H1 (cell line): ENCODE data around the gene RELB. TPM values are rescaled to one million over a fixed set of nuclear protein-coding genes. Genes with fewer than 3 reads are reported as not detected.

ENCODE experiments used
- ATF3 ChIP-seq: IDR thresholded peaks from 2 replicates; pipeline ENCODE4 v1.6.1; 2011; ENCODE audit warnings: low read depth, mild to moderate bottlenecking, low read length; ENCODE audit not compliant: insufficient read depth
- EZH2 ChIP-seq: fragments of 200-600 bp; sonication (generic); IDR thresholded peaks from 2 replicates; pipeline ENCODE4 v1.7.1; 2012; ENCODE audit warnings: low read depth, mild to moderate bottlenecking, moderate library complexity, low read length, inconsistent platforms; ENCODE audit not compliant: severe bottlenecking
- GABPA ChIP-seq: IDR thresholded peaks from 2 replicates; pipeline ENCODE4 v1.6.1; 2011; ENCODE audit warnings: mild to moderate bottlenecking, low read length, moderate library complexity, borderline replicate concordance; ENCODE audit not compliant: insufficient read depth
- HDAC6 ChIP-seq: IDR thresholded peaks from one replicate; pipeline ENCODE4 v1.7.1; 2012; ENCODE audit warnings: low read depth, mild to moderate bottlenecking, inconsistent platforms, low read length, moderate library complexity
- RAD21 ChIP-seq, 2 experiments: IDR thresholded peaks in 1 of 2; conservative IDR thresholded peaks in 1 of 2; 2 replicates each; pipeline ENCODE4 v1.6.1; 2011; ENCODE audit warnings: low read depth in 2 of 2, low read length in 2 of 2, improper control_type of control experiment in 1 of 2, inconsistent platforms in 1 of 2, mild to moderate bottlenecking in 1 of 2, moderate library complexity in 1 of 2
- RNF2 ChIP-seq: fragments of 200-900, 300-1000 bp; sonication (generic); IDR thresholded peaks from 2 replicates; pipeline ENCODE4 v1.7.1; 2016; ENCODE audit warnings: borderline replicate concordance, low read depth, mild to moderate bottlenecking, antibody characterized with exemption, low read length; ENCODE audit not compliant: poor library complexity, severe bottlenecking; ENCODE audit errors: missing control alignments
- SIN3A ChIP-seq, 2 experiments: IDR thresholded peaks in 1 of 2; conservative IDR thresholded peaks in 1 of 2; 2 replicates each; pipeline ENCODE4 v1.6.1; 2011 to 2012; ENCODE audit warnings: low read length in 2 of 2, improper control_type of control experiment in 1 of 2, low read depth in 1 of 2, mild to moderate bottlenecking in 1 of 2
- SIX5 ChIP-seq: IDR thresholded peaks from 2 replicates; pipeline ENCODE4 v1.6.1; 2011; ENCODE audit warnings: mild to moderate bottlenecking, low read depth, low read length
- polyA plus RNA-seq, 7 experiments: library from polyadenylated mRNA; depleted of rRNA in 3 of 7; stranded (reverse) in 5 of 7; unstranded in 2 of 7; fragments of >200 nt in 5 of 7; fragments of 200-250 nt in 2 of 7; gene quantifications; 1 replicate in 5 of 7; 2 replicates in 1 of 7; 4 replicates in 1 of 7; pipeline versions ENCODE4 v1.2.1 to v1.2.3, GENCODE V29; 2011 to 2013; ENCODE audit warnings: missing spikeins in 2 of 7, mixed read lengths in 2 of 7
- total RNA-seq: library from RNA; stranded (reverse); fragmentation: NEBNext Ultra II Directional; extraction: Animal tissue kit (Norgen Biotek cat#: 25700); gene quantifications from 2 replicates; pipeline ENCODE4 v1.2.1, GENCODE V29; 2021
- TF ChIP-seq, protein P1 (sequence below): IDR thresholded peaks from 2 replicates; pipeline ENCODE4 v1.6.1; 2012; ENCODE audit warnings: low read length, inconsistent platforms
- TF ChIP-seq, protein P2 (sequence below): IDR thresholded peaks from 2 replicates; pipeline ENCODE4 v1.6.1; 2012; ENCODE audit warnings: inconsistent platforms

The RELB gene
- total and polyA plus RNA-seq, 2 of the 8 experiments (the other 6 are each of a cell fraction or from before 2014, with no cell fraction given): 10.0 to 13.1 TPM

DNA sequence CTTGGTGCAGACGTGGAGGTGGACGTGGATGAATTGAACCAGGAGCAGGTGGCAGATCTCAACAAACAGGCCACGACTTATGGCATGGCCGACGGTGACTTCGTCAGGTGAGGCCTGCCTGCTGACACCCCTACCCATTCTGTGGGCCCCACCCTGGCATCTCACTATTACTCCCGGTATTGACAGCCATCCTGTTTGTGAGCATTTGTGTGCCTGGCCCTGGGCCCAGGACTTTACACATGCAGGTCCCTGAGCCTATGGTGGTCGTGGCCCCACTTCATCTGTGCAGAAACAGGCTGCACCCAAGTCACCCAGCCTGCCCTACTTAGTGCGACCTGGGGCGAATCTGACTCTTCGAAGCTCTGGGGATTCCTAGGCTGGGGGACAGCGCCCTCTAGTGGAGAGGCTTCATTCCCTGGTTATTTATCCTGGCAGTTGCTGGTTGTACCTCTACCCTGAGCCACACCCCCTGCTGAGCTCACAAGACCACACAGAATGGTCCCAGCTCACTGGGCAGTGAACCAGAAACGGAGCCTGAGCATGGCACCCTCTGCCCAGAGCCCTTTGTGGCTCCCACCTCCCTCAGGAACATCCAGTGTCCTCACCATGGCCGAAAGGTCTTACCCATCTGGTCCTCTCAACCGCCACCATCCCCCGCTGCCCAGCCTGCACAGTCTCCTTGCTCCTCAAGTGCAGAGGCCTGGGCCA, 58.1 kb downstream of the RELB start (continued):
- TF ChIP-seq ATF3 (no peak), EZH2 (no peak), SIN3A (conservative IDR thresholded peaks at IDR 0.05 in 1 of 2, IDR thresholded peaks at IDR 0.05 in 1 of 2; ENCODE audit: low read depth in 1 of 2, low read length in 2 of 2) (no peak), SIX5 (no peak), HDAC6 (no peak), GABPA (peak; percentile 67; the same call in 1 of the 2 replicates), RAD21 (IDR thresholded peaks at IDR 0.05 in 1 of 2, conservative IDR thresholded peaks at IDR 0.05 in 1 of 2; ENCODE audit: low read depth in 2 of 2, low read length in 2 of 2) (peak; percentile 86 to 92), RNF2 (no peak)
- TF ChIP-seq, protein P1, sequence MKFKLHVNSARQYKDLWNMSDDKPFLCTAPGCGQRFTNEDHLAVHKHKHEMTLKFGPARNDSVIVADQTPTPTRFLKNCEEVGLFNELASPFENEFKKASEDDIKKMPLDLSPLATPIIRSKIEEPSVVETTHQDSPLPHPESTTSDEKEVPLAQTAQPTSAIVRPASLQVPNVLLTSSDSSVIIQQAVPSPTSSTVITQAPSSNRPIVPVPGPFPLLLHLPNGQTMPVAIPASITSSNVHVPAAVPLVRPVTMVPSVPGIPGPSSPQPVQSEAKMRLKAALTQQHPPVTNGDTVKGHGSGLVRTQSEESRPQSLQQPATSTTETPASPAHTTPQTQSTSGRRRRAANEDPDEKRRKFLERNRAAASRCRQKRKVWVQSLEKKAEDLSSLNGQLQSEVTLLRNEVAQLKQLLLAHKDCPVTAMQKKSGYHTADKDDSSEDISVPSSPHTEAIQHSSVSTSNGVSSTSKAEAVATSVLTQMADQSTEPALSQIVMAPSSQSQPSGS: peak; percentile 80
- TF ChIP-seq, protein P2, sequence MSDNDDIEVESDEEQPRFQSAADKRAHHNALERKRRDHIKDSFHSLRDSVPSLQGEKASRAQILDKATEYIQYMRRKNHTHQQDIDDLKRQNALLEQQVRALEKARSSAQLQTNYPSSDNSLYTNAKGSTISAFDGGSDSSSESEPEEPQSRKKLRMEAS: peak; percentile 27; the same call in 1 of the 2 replicates
